ENCODE data around the gene USP34. TPM values are rescaled to one million over a fixed set of nuclear protein-coding genes. Genes with fewer than 3 reads are reported as not detected.

USP34 gene
- total and polyA plus RNA-seq, 8 donors, result 86.5 to 191 (median 158) TPM

DNA sequence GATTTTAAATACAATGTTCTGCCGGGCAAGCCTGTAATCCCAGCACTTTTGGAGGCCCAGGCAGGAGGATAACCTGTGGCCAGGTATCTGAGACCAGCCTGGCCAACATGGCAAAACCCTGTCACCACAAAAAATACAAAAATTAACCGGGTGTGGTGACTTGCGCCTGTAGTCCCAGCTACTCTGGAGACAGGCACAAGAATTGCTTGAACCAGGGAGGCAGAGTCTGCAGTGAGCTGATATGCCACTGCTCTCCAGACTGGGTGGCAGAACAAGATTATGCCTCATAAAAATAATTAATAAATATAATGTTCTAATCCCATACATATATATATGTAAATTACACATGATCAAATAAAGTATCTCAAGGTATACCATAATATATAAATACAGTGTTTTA, 189.6 kb downstream of the USP34 start:
- no peak for DNase-seq
- Histone ChIP-seq H3K9me3 (no peaks in the 10 kb centered on the region), H3K27me3 (no peaks in the 10 kb centered on the region), H3K36me3 (peaks cover 0 to 74% of the 10 kb centered on the region in 2 donors), H3K4me3 (no peak overlapping the region), H3K27ac (no peak overlapping the region), H3K4me1 (no peaks in the 10 kb centered on the region)
- no peak for ATAC-seq
- TF ChIP-seq, protein P1, sequence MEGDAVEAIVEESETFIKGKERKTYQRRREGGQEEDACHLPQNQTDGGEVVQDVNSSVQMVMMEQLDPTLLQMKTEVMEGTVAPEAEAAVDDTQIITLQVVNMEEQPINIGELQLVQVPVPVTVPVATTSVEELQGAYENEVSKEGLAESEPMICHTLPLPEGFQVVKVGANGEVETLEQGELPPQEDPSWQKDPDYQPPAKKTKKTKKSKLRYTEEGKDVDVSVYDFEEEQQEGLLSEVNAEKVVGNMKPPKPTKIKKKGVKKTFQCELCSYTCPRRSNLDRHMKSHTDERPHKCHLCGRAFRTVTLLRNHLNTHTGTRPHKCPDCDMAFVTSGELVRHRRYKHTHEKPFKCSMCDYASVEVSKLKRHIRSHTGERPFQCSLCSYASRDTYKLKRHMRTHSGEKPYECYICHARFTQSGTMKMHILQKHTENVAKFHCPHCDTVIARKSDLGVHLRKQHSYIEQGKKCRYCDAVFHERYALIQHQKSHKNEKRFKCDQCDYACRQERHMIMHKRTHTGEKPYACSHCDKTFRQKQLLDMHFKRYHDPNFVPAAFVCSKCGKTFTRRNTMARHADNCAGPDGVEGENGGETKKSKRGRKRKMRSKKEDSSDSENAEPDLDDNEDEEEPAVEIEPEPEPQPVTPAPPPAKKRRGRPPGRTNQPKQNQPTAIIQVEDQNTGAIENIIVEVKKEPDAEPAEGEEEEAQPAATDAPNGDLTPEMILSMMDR (IDR thresholded peaks at IDR 0.05), result no peak
- intact Hi-C loops (cut with DNase I), result no loop called here

DNA sequence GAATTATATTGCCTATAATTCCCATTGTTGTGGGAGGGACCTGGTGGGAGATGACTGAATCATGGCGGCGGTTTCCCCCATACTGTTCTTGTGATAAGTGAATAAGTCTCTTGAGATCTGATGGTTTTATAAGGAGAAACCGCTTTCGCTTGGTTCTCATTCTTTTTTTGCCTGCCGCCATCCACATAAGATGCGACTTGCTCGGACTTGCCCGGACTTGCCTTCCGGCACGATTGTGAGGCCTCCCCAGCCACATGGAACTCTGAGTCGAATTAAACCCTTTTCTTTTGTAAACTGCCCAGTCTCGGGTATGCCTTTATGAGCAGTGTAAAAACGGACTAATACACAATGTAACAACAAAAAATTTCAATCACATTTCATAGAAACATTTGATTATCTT, 193.1 kb downstream of the USP34 start:
- no peak for ATAC-seq
- Histone ChIP-seq H3K36me3 (peaks cover 0 to 85% of the 10 kb centered on the region in 2 donors), H3K9me3 (no peaks in the 10 kb centered on the region), H3K4me1 (no peaks in the 10 kb centered on the region), H3K4me3 (no peak overlapping the region), H3K27me3 (no peaks in the 10 kb centered on the region), H3K27ac (no peak overlapping the region)
- no peak for DNase-seq
- intact Hi-C loops (cut with DNase I), result no loop called here
- TF ChIP-seq, protein P1 (IDR thresholded peaks at IDR 0.05), result no peak

DNA sequence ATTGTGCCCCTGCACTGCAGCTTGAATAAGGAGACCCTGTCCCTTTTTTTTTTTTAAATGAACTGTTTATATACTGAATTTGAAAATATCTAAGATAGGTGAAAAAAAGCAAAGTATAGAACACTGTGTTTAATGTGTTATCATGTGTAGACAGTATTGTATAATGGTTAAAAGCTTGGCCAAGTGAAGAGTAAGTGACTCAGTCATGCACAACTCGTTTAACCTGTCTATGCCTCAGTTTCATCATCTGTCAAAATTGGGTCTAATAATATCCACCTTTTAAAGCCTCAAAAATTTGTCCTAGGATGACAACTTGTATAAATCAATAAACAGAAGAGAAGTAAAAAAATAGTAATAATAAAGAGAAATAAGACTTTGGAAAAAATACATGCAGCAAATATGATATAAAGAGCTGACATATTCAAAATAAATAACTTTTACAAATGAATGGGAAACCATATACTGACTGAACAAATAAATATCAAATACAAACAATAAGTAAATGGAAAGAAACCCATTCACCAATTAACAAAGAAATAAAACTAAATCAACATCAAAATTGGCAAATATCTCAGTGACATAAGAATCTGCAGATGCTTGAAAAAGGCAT, 195.2 kb downstream of the USP34 start:
- Histone ChIP-seq H3K4me3 (no peak overlapping the region), H3K27ac (no peak overlapping the region), H3K4me1 (no peaks in the 10 kb centered on the region), H3K27me3 (no peaks in the 10 kb centered on the region), H3K36me3 (peaks cover 0 to 74% of the 10 kb centered on the region in 2 donors), H3K9me3 (no peaks in the 10 kb centered on the region)
- TF ChIP-seq, protein P1 (IDR thresholded peaks at IDR 0.05), result no peak
- DNase-seq (no peak), ATAC-seq (no peak)
- intact Hi-C loops (cut with DNase I), result no loop called here

DNA sequence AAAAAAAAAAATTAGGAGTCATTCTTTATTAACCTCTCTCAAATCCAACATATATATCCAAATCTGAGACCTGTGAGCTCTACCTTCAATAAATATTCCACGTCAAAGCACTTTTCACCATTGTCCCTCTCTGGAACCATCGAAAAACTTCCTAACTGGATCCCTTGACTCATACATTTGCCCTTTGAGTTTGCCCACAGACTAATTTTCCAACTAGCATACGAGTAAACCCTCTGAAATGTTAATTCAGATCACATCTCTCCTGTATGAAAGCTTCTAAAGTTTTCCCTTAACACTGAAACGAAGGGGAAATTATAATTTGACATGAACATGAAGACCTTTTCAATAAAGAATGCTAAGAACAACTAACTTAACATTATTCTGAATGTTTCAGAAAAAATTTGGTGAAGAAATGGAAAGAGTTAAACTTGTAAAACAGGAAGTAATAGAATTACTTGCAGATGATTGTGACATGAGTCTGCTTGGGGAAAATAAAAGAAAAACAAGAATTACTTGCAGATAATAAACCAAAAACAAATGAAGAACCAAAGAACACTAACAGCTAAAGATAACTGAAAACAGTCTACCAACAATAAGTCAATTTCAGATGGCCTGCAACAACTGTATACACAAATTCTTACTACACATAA, 198.3 kb downstream of the USP34 start:
- no peaks in the 10 kb centered on the region for H3K27me3 ChIP-seq
- no peaks in the 10 kb centered on the region for H3K4me1 ChIP-seq
- no peak for ATAC-seq
- H3K36me3 ChIP-seq, result peaks cover 0 to 72% of the 10 kb centered on the region in 2 donors
- TF ChIP-seq, protein P1 (IDR thresholded peaks at IDR 0.05), result no peak
- no peak for DNase-seq
- intact Hi-C loops (cut with DNase I), result no loop called here
- H3K9me3 ChIP-seq, result no peaks in the 10 kb centered on the region
- no peak overlapping the region for H3K4me3 ChIP-seq
- no peak overlapping the region for H3K27ac ChIP-seq

DNA sequence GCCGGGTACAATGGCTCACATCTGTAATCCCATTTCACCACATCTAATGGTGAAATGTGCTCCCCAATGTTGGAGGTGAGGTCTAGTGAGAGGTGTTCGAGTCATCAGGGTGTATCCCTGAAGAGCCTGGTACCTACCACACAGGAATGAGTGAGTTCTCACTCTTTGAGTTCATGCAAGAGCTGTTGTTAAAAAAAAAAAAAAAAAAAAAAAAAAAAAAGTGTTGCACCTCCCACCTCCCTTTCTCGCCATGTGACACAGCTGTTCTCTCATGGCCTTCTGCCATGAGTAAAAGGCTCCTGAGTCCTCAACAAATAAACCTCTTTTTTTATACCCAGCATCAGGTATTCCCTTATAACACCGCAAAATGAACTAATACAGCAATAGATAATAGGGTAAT, 202.6 kb downstream of the USP34 start:
- TF ChIP-seq, protein P1 (IDR thresholded peaks at IDR 0.05), result no peak
- H3K9me3 ChIP-seq, result no peaks in the 10 kb centered on the region
- H3K36me3 ChIP-seq, result peaks cover 0 to 65% of the 10 kb centered on the region in 2 donors
- H3K4me3 ChIP-seq, result no peak overlapping the region
- intact Hi-C loops (cut with DNase I), result no loop called here
- H3K4me1 ChIP-seq, result no peaks in the 10 kb centered on the region
- H3K27ac ChIP-seq, result no peak overlapping the region
- ATAC-seq, result no peak
- DNase-seq, result no peak
- H3K27me3 ChIP-seq, result no peaks in the 10 kb centered on the region

Measured in left lung (tissue), 10 donors.